GM12878 (cell line): Measurements from ENCODE around the gene SURF4. TPM values are rescaled to one million over a fixed set of nuclear protein-coding genes. Genes with fewer than 3 reads are reported as not detected.

Experiments used
- ATAC-seq: fragments of 200-7000 bp; cut with Tn5 transposase; 3 replicates; pipeline ENCODE4 v1.9.1; 2020; ENCODE audit warnings: mild to moderate bottlenecking, moderate library complexity
- BruUV-seq: library from RNA; stranded (reverse); fragments of 400-500 nt; replicated peaks from 2 replicates; lab custom pipeline; 2021; lab: Mats Ljungman, UMichigan
- CTCF ChIA-PET: fragments of 300-600 bp; sonication (Branson Sonifier 250); formaldehyde crosslinking; extraction: SDS; loops from one replicate; lab custom pipeline; 2021; ENCODE audit warnings: inconsistent platforms; lab: Yijun Ruan, JAX
- POLR2A ChIA-PET: fragments of 350-600 bp; formaldehyde crosslinking; extraction: SDS; loops from one replicate; lab custom pipeline; 2021; ENCODE audit warnings: inconsistent platforms; lab: Charles Lee
- RAD21 ChIA-PET: fragments of 300-600 bp; sonication (Branson Sonifier 250); formaldehyde crosslinking; loops from one replicate; lab custom pipeline; 2023; ENCODE audit warnings: antibody characterized with exemption; ENCODE audit not compliant: unreplicated experiment; lab: Charles Lee
- SMC1A ChIA-PET: fragments of 300-600 bp; sonication (Branson Sonifier 250); formaldehyde crosslinking; loops from one replicate; lab custom pipeline; 2023; ENCODE audit not compliant: unreplicated experiment, uncharacterized antibody; lab: Charles Lee
- DNase-seq: peaks from one replicate; pipeline ENCODE4 v3.0.0-alpha.2; 2011; ENCODE audit warnings: low read depth, low spot score
- FAIRE-seq: peaks from 3 replicates; lab custom pipeline; 2011; peaks lifted over from hg19 to GRCh38; lab: Jason Lieb, UNC
- H2AFZ ChIP-seq: 2 replicates; pipeline ENCODE4 v1.6.0; 2011; ENCODE audit warnings: low read depth, low read length, control low read depth; ENCODE audit not compliant: control insufficient read depth
- H3K27ac ChIP-seq: 2 replicates; pipeline ENCODE4 v1.5.1; 2011; ENCODE audit warnings: control low read depth; ENCODE audit not compliant: control insufficient read depth, insufficient read depth
- H3K27me3 ChIP-seq, 2 experiments: replicated peaks in 1 of 2; 2 replicates each; pipeline versions ENCODE4 v1.6.0 to v1.6.1; 2011; ENCODE audit warnings: low read length in 1 of 2; ENCODE audit not compliant: control insufficient read depth in 2 of 2, insufficient read depth in 2 of 2
- H3K36me3 ChIP-seq, 2 experiments: 2 replicates each; pipeline ENCODE4 v1.5.1; 2011; ENCODE audit warnings: low read length in 1 of 2; ENCODE audit not compliant: control insufficient read depth in 2 of 2, insufficient read depth in 2 of 2
- H3K4me1 ChIP-seq: 2 replicates; pipeline ENCODE4 v1.6.1; 2011; ENCODE audit warnings: mild to moderate bottlenecking, low read length, moderate library complexity, mixed read lengths; ENCODE audit not compliant: control insufficient read depth, insufficient read depth
- H3K4me2 ChIP-seq: 2 replicates; pipeline ENCODE4 v1.6.0; 2011; ENCODE audit warnings: control low read depth; ENCODE audit not compliant: control insufficient read depth, insufficient read depth
- H3K4me3 ChIP-seq: fragments of 200-600 bp; sonication (generic); 2 replicates; pipeline ENCODE4 v1.5.1; 2016
- H3K79me2 ChIP-seq: 2 replicates; pipeline ENCODE4 v1.6.0; 2011; ENCODE audit warnings: low read length; ENCODE audit not compliant: control insufficient read depth, insufficient read depth
- H3K9ac ChIP-seq: 2 replicates; pipeline ENCODE4 v1.8.0; 2011; ENCODE audit warnings: low read length, control low read depth, mixed read lengths; ENCODE audit not compliant: control insufficient read depth, insufficient read depth
- H3K9me3 ChIP-seq: replicated peaks from 3 replicates; pipeline ENCODE4 v1.5.1; 2011; ENCODE audit warnings: mild to moderate bottlenecking, low read length; ENCODE audit not compliant: control insufficient read depth, insufficient read depth
- H4K20me1 ChIP-seq: 2 replicates; pipeline ENCODE4 v1.6.0; 2011; ENCODE audit not compliant: control insufficient read depth, insufficient read depth
- MTA3 ChIP-seq: IDR thresholded peaks from 2 replicates; pipeline ENCODE4 v1.6.1; 2012; ENCODE audit warnings: low read length, inconsistent platforms, borderline replicate concordance
- POLR2A ChIP-seq: IDR thresholded peaks from 2 replicates; pipeline ENCODE4 v1.6.1; 2011; ENCODE audit warnings: low read depth, mild to moderate bottlenecking, low read length
- POLR2AphosphoS5 ChIP-seq: IDR thresholded peaks from 2 replicates; pipeline ENCODE4 v1.6.1; 2011; ENCODE audit warnings: mild to moderate bottlenecking, low read length, inconsistent platforms
- RBBP5 ChIP-seq: fragments of 200-600 bp; sonication (generic); conservative IDR thresholded peaks from 2 replicates; pipeline ENCODE4 v1.6.1; 2016
- TAF1 ChIP-seq: IDR thresholded peaks from 2 replicates; pipeline ENCODE4 v1.6.1; 2011; ENCODE audit warnings: mild to moderate bottlenecking, low read depth, low read length, borderline replicate concordance
- WGBS: methylation state at CpG from one replicate; pipeline ENCODE4 v1.1.6; 2016; ENCODE audit warnings: low lambda C conversion rate; ENCODE audit not compliant: insufficient replicate concordance, insufficient coverage; ENCODE audit errors: missing lambda C conversion rate; 5-methylcytosine and 5-hydroxymethylcytosine counted together
- in situ Hi-C: fragments of 300-500 bp; cut with MboI; formaldehyde crosslinking; loops from 9 replicates; pipeline ENCODE4 v1.14.3; 2018; ENCODE audit warnings: mixed read lengths
- intact Hi-C: fragments of 100-400 bp; cut with micrococcal nuclease; formaldehyde crosslinking; loops from one replicate; pipeline ENCODE4 v1.14.2; 2022; ENCODE audit not compliant: unreplicated experiment
- polyA plus RNA-seq, 11 experiments: library from polyadenylated mRNA; depleted of rRNA in 4 of 11; unstranded in 6 of 11; stranded (reverse) in 5 of 11; fragments of >200 nt; fragmentation: Nextera tagmentation in 4 of 11; fragmentation: Illumina TruSeq in 1 of 11; extraction: Ambion mirVana in 4 of 11; extraction: Trizol in 1 of 11; gene quantifications; 1 replicate in 1 of 11; 2 replicates in 10 of 11; pipeline versions ENCODE4 v1.2.1 to v1.2.3, GENCODE V29; 2011 to 2016; ENCODE audit warnings: inconsistent platforms in 2 of 11, missing spikeins in 2 of 11, low read depth in 1 of 11
- total RNA-seq, 4 experiments: library from RNA; depleted of rRNA in 3 of 4; stranded (reverse); fragments of >200 nt in 3 of 4; fragmentation: Illumina TruSeq in 1 of 4; extraction: Trizol in 1 of 4; gene quantifications; 2 replicates each; pipeline versions ENCODE4 v1.2.1 to v1.2.3, GENCODE V29; 2013 to 2021
- TF ChIP-seq, protein P1 (sequence below): IDR thresholded peaks from 2 replicates; pipeline ENCODE4 v1.6.1; 2012; ENCODE audit warnings: mild to moderate bottlenecking, low read depth, low read length

The SURF4 gene
- total and polyA plus RNA-seq, 10 of the 15 experiments (the other 5 are each of a cell fraction or from before 2014, with no cell fraction given), result 6.4 to 134 (median 78.7) TPM

DNA sequence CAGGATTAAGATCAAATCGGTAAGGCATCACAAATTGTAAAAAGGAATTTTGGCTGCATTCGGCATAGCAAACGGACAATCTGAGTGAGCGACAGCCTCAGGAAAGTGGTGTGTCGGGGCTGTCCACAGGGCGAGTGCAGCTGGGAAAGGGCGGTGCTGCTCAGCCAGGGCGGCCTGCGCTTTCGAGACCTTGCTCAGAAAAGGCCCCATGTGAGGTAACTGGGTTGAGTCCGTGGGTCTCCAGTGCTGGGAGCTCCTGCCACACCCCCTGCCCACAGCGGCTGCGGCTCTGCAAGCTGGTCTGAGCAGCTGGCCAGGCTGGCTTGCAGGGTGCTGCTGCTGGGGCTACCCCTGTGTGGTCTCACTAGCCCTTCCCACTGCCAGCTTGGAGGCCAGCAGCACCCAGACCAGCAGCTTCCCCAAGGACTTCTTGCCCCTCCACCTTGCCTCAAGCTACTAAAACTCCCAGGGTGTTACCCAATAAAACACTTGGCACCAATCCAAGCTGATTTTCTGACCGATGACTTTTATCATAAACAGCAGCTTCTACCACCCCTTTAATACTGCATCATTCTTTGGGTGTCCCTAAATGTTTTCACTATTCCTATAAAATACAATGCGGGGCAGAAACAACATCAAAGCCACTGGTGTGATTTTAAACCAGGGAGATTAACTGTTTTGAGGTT, 13.4 kb downstream of the SURF4 start:
- ATAC-seq, result no peak
- Histone ChIP-seq H3K9me3 (no peaks in the 10 kb centered on the region), H3K36me3 (peaks cover 42 to 53% of the 10 kb centered on the region in 2 experiments), H2AFZ (no peak overlapping the region), H3K27me3 (no peaks in the 10 kb centered on the region), H3K27ac (no peak overlapping the region), H3K4me2 (no peak overlapping the region), H3K4me3 (no peak overlapping the region), H3K9ac (no peak overlapping the region), H4K20me1 (peaks cover 10% of the 10 kb centered on the region; the same call in 1 of the 2 replicates), H3K79me2 (peaks cover 9% of the 10 kb centered on the region), H3K4me1 (no peaks in the 10 kb centered on the region; the same call in none of the 2 replicates)
- POLR2A ChIA-PET, result no interaction called here
- RAD21 ChIA-PET, result no interaction called here
- WGBS, result 98% methylated on average over 15 of the region's 15 CpGs
- SMC1A ChIA-PET, result no interaction called here
- DNase-seq, result no peak
- CTCF ChIA-PET, result interaction anchor here (0.6 to 1.6 kb wide), 3 partner anchors 9 to 177 kb away, joined by 3 to 6 read pairs (median 3); no protein-coding TSS in a partner anchor
- intact Hi-C loops (no loop called here), in situ Hi-C loops (no loop called here)
- peak; percentile 70; the same call in 1 of the 2 replicates for TF ChIP-seq POLR2AphosphoS5
- TF ChIP-seq TAF1, result no peak
- BruUV-seq, result TSS peak; percentile 40
- no peak for FAIRE-seq

DNA sequence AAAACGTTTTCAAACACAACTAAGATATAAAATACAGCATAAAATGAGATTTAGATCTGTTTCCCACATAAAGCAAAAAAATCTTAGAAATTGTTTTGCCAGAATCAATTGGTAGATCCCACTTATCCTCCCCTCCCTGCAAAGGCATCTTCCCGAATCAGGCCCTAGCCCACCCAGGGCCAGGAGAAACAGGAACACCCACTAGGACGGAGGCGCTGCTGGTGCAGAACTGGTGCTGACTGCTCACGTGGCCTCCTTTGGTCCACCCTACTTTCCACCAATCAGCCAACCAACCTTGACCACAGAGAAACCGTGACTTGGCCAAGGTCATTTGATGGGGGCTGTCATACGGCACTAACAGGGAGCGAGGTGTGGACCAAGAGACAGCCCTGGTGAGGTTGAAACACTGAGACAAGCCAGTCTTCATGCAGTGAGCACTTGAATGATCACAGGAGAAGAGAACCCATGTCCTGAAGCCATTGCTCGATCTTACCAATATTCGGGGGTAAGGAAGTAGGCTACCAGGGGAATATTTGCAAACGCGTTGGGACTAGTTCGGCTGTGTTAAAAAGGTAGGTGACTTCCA, 14.3 kb downstream of the SURF4 start:
- Histone ChIP-seq H3K4me3 (no peak overlapping the region), H2AFZ (no peak overlapping the region), H3K9me3 (no peaks in the 10 kb centered on the region), H3K4me2 (no peak overlapping the region), H3K36me3 (peaks cover 33 to 47% of the 10 kb centered on the region in 2 experiments), H3K27me3 (no peaks in the 10 kb centered on the region), H3K4me1 (no peaks in the 10 kb centered on the region; the same call in none of the 2 replicates), H3K9ac (no peak overlapping the region), H3K27ac (no peak overlapping the region), H3K79me2 (peaks cover 11% of the 10 kb centered on the region), H4K20me1 (peaks cover 6% of the 10 kb centered on the region; the same call in 1 of the 2 replicates)
- TF ChIP-seq MTA3 (no peak), POLR2AphosphoS5 (0 out of 2 replicates have a peak, but pooled peaks have one; percentile 15), POLR2A (peak; percentile 64), RBBP5 (no peak)
- TF ChIP-seq, protein P1, sequence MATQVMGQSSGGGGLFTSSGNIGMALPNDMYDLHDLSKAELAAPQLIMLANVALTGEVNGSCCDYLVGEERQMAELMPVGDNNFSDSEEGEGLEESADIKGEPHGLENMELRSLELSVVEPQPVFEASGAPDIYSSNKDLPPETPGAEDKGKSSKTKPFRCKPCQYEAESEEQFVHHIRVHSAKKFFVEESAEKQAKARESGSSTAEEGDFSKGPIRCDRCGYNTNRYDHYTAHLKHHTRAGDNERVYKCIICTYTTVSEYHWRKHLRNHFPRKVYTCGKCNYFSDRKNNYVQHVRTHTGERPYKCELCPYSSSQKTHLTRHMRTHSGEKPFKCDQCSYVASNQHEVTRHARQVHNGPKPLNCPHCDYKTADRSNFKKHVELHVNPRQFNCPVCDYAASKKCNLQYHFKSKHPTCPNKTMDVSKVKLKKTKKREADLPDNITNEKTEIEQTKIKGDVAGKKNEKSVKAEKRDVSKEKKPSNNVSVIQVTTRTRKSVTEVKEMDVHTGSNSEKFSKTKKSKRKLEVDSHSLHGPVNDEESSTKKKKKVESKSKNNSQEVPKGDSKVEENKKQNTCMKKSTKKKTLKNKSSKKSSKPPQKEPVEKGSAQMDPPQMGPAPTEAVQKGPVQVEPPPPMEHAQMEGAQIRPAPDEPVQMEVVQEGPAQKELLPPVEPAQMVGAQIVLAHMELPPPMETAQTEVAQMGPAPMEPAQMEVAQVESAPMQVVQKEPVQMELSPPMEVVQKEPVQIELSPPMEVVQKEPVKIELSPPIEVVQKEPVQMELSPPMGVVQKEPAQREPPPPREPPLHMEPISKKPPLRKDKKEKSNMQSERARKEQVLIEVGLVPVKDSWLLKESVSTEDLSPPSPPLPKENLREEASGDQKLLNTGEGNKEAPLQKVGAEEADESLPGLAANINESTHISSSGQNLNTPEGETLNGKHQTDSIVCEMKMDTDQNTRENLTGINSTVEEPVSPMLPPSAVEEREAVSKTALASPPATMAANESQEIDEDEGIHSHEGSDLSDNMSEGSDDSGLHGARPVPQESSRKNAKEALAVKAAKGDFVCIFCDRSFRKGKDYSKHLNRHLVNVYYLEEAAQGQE, result no peak
- CTCF ChIA-PET, result no interaction called here
- POLR2A ChIA-PET, result interaction anchor here (0.9 kb wide), 1 partner anchor 13 kb away, joined by 5 read pairs; no protein-coding TSS in a partner anchor
- intact Hi-C loops (no loop called here), in situ Hi-C loops (no loop called here)
- FAIRE-seq (no peak), DNase-seq (no peak), ATAC-seq (no peak)
- BruUV-seq, result no TSS peak
- SMC1A ChIA-PET, result no interaction called here
- RAD21 ChIA-PET, result no interaction called here
- 83% methylated on average over 13 of the region's 13 CpGs for WGBS
